ENCODE measurements around the gene FABP7. TPM values are rescaled to one million over a fixed set of nuclear protein-coding genes. Genes with fewer than 3 reads are reported as not detected.

The FABP7 gene
- total and polyA plus RNA-seq, 2 donors (not counting 1 experiment from before 2014, with no cell fraction given), result not detected

GRCh38 chr6:122791310-122791679 lies 11.8 kb downstream of the FABP7 start:
- Histone ChIP-seq H3K27me3 (replicated peaks in 1 of 4; ENCODE audit: control extremely low read depth in 1 of 4, control insufficient read depth in 3 of 4, insufficient read depth in 4 of 4, low read length in 3 of 4) (peaks cover 0 to 15% (median 5%) of the 10 kb centered on the region in 4 experiments), H3K9me3 (ENCODE audit: control extremely low read depth in 1 of 3, control insufficient read depth in 2 of 3, insufficient read depth in 1 of 3, low read length in 2 of 3) (no peaks in the 10 kb centered on the region), H3K4me1 (ENCODE audit: control insufficient read depth in 2 of 2, insufficient read depth in 2 of 2, low read length in 2 of 2) (peaks cover 18 to 23% of the 10 kb centered on the region in 2 donors), H3K79me2 (ENCODE audit: control insufficient read depth, insufficient read depth, low read length) (no peaks in the 10 kb centered on the region), H3K9ac (ENCODE audit: low read length) (no peak overlapping the region), H3K36me3 (replicated peaks in 1 of 2; ENCODE audit: control extremely low read depth in 1 of 2, control insufficient read depth in 1 of 2, extremely low read depth in 1 of 2, insufficient read depth in 2 of 2, low read length in 1 of 2) (no peaks in the 10 kb centered on the region), H3K4me2 (replicated peaks; ENCODE audit: low read depth, low read length, poor library complexity, severe bottlenecking) (no peak overlapping the region), H4K20me1 (ENCODE audit: control insufficient read depth, insufficient read depth, low read length, poor library complexity, severe bottlenecking) (no peaks in the 10 kb centered on the region), H2AFZ (ENCODE audit: insufficient read depth, low read depth, low read length, poor library complexity, severe bottlenecking) (no peak overlapping the region), H3K27ac (ENCODE audit: low read length in 2 of 2) (no peak overlapping the region), H3K4me3 (ENCODE audit: control extremely low read depth in 1 of 5, extremely low read depth in 1 of 5, insufficient read depth in 1 of 5, low read depth in 2 of 5, low read length in 4 of 5) (no peak overlapping the region)
- Mint-ChIP-seq H3K9me3 (ENCODE audit: insufficient read depth) (no peaks in the 10 kb centered on the region), H3K4me3 (peak overlapping the region; percentile 75), H3K27ac (no peak overlapping the region), H3K4me1 (peaks cover 21% of the 10 kb centered on the region), H3K27me3 (peaks cover 17% of the 10 kb centered on the region)
- DNase-seq, result no peak
- TF ChIP-seq, protein P1, sequence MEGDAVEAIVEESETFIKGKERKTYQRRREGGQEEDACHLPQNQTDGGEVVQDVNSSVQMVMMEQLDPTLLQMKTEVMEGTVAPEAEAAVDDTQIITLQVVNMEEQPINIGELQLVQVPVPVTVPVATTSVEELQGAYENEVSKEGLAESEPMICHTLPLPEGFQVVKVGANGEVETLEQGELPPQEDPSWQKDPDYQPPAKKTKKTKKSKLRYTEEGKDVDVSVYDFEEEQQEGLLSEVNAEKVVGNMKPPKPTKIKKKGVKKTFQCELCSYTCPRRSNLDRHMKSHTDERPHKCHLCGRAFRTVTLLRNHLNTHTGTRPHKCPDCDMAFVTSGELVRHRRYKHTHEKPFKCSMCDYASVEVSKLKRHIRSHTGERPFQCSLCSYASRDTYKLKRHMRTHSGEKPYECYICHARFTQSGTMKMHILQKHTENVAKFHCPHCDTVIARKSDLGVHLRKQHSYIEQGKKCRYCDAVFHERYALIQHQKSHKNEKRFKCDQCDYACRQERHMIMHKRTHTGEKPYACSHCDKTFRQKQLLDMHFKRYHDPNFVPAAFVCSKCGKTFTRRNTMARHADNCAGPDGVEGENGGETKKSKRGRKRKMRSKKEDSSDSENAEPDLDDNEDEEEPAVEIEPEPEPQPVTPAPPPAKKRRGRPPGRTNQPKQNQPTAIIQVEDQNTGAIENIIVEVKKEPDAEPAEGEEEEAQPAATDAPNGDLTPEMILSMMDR (IDR thresholded peaks at IDR 0.05), result no peak
- no peak for TF ChIP-seq EZH2 (IDR thresholded peaks at IDR 0.05; ENCODE audit: borderline replicate concordance, insufficient read depth, low read depth, low read length, poor library complexity, severe bottlenecking)
- no CpG with 5 or more reads among the region's 2 CpGs for WGBS (ENCODE audit: insufficient coverage)
- intact Hi-C loops (cut with micrococcal nuclease), result no loop called here
- ChIA-PET POLR2A (no interaction called here), CTCF (no interaction called here)
- ATAC-seq (ENCODE audit: low read depth), result no peak

GRCh38 chr6:122792766-122793165 lies 13.2 kb downstream of the FABP7 start:
- no peak overlapping the region for H3K4me2 ChIP-seq (replicated peaks; ENCODE audit: low read depth, low read length, poor library complexity, severe bottlenecking)
- ATAC-seq (ENCODE audit: low read depth) (no peak), DNase-seq (no peak)
- H3K79me2 ChIP-seq (ENCODE audit: control insufficient read depth, insufficient read depth, low read length), result no peaks in the 10 kb centered on the region
- no peak overlapping the region for H3K27ac ChIP-seq (ENCODE audit: low read length in 2 of 2)
- no peaks in the 10 kb centered on the region for H4K20me1 ChIP-seq (ENCODE audit: control insufficient read depth, insufficient read depth, low read length, poor library complexity, severe bottlenecking)
- peaks cover 18 to 23% of the 10 kb centered on the region in 2 donors for H3K4me1 ChIP-seq (ENCODE audit: control insufficient read depth in 2 of 2, insufficient read depth in 2 of 2, low read length in 2 of 2)
- ChIA-PET CTCF (no interaction called here), POLR2A (no interaction called here)
- 94% methylated on average over 2 of the region's 2 CpGs for WGBS (ENCODE audit: insufficient coverage)
- no peaks in the 10 kb centered on the region for H3K36me3 ChIP-seq (replicated peaks in 1 of 2; ENCODE audit: control extremely low read depth in 1 of 2, control insufficient read depth in 1 of 2, extremely low read depth in 1 of 2, insufficient read depth in 2 of 2, low read length in 1 of 2)
- TF ChIP-seq, protein P1 (IDR thresholded peaks at IDR 0.05), result no peak
- no peak for TF ChIP-seq EZH2 (IDR thresholded peaks at IDR 0.05; ENCODE audit: borderline replicate concordance, insufficient read depth, low read depth, low read length, poor library complexity, severe bottlenecking)
- no peak overlapping the region for H2AFZ ChIP-seq (ENCODE audit: insufficient read depth, low read depth, low read length, poor library complexity, severe bottlenecking)
- Mint-ChIP-seq H3K4me1 (peaks cover 21% of the 10 kb centered on the region), H3K4me3 (no peak overlapping the region), H3K27ac (no peak overlapping the region), H3K27me3 (peaks cover 11% of the 10 kb centered on the region), H3K9me3 (ENCODE audit: insufficient read depth) (no peaks in the 10 kb centered on the region)
- intact Hi-C loops (cut with micrococcal nuclease), result no loop called here
- H3K4me3 ChIP-seq (ENCODE audit: control extremely low read depth in 1 of 5, extremely low read depth in 1 of 5, insufficient read depth in 1 of 5, low read depth in 2 of 5, low read length in 4 of 5), result no peak overlapping the region
- H3K9ac ChIP-seq (ENCODE audit: low read length), result no peak overlapping the region
- peaks cover 0 to 10% (median 4%) of the 10 kb centered on the region in 4 experiments for H3K27me3 ChIP-seq (replicated peaks in 1 of 4; ENCODE audit: control extremely low read depth in 1 of 4, control insufficient read depth in 3 of 4, insufficient read depth in 4 of 4, low read length in 3 of 4)
- no peaks in the 10 kb centered on the region for H3K9me3 ChIP-seq (ENCODE audit: control extremely low read depth in 1 of 3, control insufficient read depth in 2 of 3, insufficient read depth in 1 of 3, low read length in 2 of 3)
